COLO668 (cell line): ENCODE measurements around the gene NSUN2.

Source experiments
- DNase-seq: peaks from one replicate; lab custom pipeline; 2025; ENCODE audit not compliant: unreplicated experiment; lab: John Stamatoyannopoulos, UW

NSUN2 gene

GRCh38 chr5:6606884-6607558, 25.8 kb downstream of the NSUN2 start:
- no peak for DNase-seq

- DNase-seq = no peak
These were observed 27.9 kb downstream of the NSUN2 start for GRCh38 chr5:6604946-6605345.

- no peak for DNase-seq
These were observed 28.5 kb downstream of the NSUN2 start for GRCh38 chr5:6604341-6604740.

- DNase-seq = no peak
These were observed 29.2 kb downstream of the NSUN2 start for GRCh38 chr5:6603643-6604042.

GRCh38 chr5:6602441-6602840, 30.4 kb downstream of the NSUN2 start:
- DNase-seq = no peak

GRCh38 chr5:6601816-6602215, 31.0 kb downstream of the NSUN2 start:
- DNase-seq = no peak

- no peak for DNase-seq
These were observed 31.6 kb downstream of the NSUN2 start for GRCh38 chr5:6601271-6601670.

GRCh38 chr5:6599739-6600138, 33.1 kb downstream of the NSUN2 start:
- no peak for DNase-seq

- no peak for DNase-seq
These were observed 34.4 kb downstream of the NSUN2 start for GRCh38 chr5:6598351-6598900.

- DNase-seq = no peak
These were observed 35.3 kb downstream of the NSUN2 start for GRCh38 chr5:6597557-6597956.

- no peak for DNase-seq
These were observed 36.5 kb downstream of the NSUN2 start for GRCh38 chr5:6596388-6596787.

- no peak for DNase-seq
These were observed 37.4 kb downstream of the NSUN2 start for GRCh38 chr5:6595405-6595804.

- DNase-seq = no peak
These were observed 38.8 kb downstream of the NSUN2 start for GRCh38 chr5:6594066-6594465.

GRCh38 chr5:6593148-6594016, 39.5 kb downstream of the NSUN2 start:
- no peak for DNase-seq

- DNase-seq = no peak
These were observed 40.2 kb downstream of the NSUN2 start for GRCh38 chr5:6592601-6593000.

GRCh38 chr5:6591671-6592288, 41.1 kb downstream of the NSUN2 start:
- no peak for DNase-seq

GRCh38 chr5:6590581-6590980, 42.3 kb downstream of the NSUN2 start:
- no peak for DNase-seq

- DNase-seq = no peak
These were observed 45.7 kb downstream of the NSUN2 start for GRCh38 chr5:6587171-6587570.

- DNase-seq = no peak
These were observed 46.2 kb downstream of the NSUN2 start for GRCh38 chr5:6586647-6587042.

- no peak for DNase-seq
These were observed 46.8 kb downstream of the NSUN2 start for GRCh38 chr5:6585939-6586646.

GRCh38 chr5:6585168-6585567, 47.7 kb downstream of the NSUN2 start:
- no peak for DNase-seq
